GM19452 (cell line): ENCODE results near the gene NDUFAF8.
"Not testable (repeated sequence)": the region's sequence is repeated elsewhere in the genome, so short reads cannot be mapped to it uniquely, and the experiment has no call there.

Source experiments
- ATAC-seq: cut with Tn5 transposase; IDR thresholded peaks from one replicate; pipeline ENCODE4 v1.9.1; 2021; ENCODE audit not compliant: unreplicated experiment

NDUFAF8 gene

GRCh38 chr17:81222906-81223761 is 16.0 kb upstream of the NDUFAF8 start, which contains the start of gene CEP131:
CEP131 (minus strand) TSS chr17:81222965; CDS start chr17:81220056, 2,909 bp downstream.
- peak; percentile 92 for ATAC-seq

GRCh38 chr17:81223762-81224130 is 15.4 kb upstream of the NDUFAF8 start:
- ATAC-seq, result no peak

GRCh38 chr17:81227630-81228029 is 11.5 kb upstream of the NDUFAF8 start:
- not testable (repeated sequence) for ATAC-seq

DNA sequence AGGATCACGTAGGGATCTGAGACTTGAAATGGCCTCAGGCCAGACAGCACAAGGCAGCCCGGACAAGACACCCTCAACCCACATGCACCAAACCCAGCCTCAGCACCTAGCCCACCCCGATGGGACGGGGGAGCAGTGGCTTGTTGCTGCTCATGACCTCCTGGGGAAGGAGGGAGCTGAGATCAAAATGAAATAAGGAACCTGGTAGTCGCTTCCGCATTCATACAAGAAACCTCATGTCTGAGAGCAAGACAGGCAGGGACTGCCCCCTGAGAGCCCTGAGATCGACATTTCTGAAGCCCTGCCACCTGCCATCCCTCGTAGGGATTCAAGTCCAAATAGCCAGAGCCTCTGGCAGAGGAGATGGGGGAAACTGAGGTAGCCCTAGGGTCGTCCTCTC is 10.7 kb upstream of the NDUFAF8 start:
- ATAC-seq, result no peak

GRCh38 chr17:81228834-81229665 is 10.1 kb upstream of the NDUFAF8 start:
- ATAC-seq, result no peak

GRCh38 chr17:81229666-81229920 is 9.5 kb upstream of the NDUFAF8 start:
- no peak for ATAC-seq

DNA sequence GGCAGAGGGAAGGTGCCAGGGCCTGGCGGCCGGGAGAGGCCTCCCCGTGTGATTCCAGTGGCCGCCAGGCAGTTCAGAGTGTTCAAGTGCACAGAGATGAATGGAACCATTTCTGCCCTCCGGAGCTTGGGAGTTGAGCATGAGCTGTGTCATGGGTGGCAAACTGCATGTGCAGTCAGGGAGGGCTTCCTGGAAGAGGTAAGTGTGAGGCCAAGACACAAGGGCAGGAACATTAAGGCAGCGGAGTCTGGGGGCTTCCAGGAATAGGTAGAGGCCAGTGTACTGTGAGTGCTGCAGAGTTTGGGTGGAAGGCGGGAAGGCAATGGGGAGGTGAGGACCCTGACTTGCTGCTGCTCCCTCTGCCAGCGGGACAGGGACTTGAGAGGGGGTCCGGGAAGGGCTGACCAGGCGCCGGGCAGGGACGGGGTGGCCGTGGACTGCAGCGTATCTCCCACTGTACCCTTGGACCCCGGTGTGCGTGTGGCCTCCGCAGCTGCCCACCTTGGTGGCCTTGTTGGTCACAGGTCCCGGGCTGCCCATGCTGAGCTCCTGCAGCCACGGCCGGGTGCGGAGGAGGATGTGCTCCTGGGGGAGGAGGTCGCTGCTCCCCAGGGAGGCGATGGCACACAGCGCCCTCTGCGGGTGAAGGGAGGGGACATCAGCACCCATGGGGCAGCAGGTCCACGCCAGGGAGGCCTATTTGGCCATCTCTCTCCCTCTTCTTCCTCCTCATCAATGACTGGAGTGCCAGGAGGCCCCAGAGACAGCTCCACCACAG is 8.9 kb upstream of the NDUFAF8 start:
- ATAC-seq, result no peak

GRCh38 chr17:81231121-81231645 is 7.9 kb upstream of the NDUFAF8 start:
- no peak for ATAC-seq

DNA sequence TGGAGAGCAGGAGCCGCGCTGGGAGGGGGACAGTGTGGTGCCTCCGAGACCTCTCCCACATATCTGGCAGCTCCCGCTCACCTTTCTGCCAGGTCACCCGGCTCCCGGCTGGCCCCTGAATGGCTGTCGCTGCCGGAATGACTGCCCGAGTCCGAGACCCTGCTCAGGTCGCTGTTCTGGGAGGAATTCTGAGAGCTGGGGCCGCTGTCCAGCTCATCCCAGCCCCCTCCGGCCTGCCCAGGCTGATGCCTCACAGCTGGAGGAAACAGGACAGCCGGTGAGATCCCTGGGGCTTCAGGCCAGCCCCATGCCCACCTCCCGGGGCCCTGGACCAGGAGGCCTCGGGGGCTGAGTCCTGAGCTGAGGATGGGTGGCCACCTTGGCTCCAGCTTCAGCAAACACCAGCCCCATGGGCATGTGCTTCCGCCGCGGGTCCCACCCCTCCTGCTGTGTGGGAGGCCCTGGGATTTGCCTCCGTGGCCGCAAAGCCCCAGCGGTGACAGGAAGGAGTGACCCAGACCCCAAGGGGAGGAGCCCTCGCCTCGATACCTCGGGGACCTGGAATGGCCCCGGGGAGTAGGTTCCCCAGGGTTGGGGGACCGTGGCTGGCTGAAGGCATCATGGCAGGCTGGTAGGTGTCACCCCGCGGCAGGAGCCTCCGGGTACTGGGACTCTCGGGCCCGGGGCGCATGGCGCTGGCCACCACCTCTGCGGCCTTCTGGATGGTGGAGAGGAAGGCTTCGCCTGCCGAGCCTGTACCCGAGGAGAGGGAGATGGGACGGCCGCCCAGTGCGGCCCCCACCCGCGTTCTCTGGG is 7.1 kb upstream of the NDUFAF8 start:
- no peak for ATAC-seq

GRCh38 chr17:81232616-81233241 is 6.4 kb upstream of the NDUFAF8 start:
- ATAC-seq, result no peak

- ATAC-seq, result no peak
Observed at GRCh38 chr17:81233316-81233715, 5.8 kb upstream of the NDUFAF8 start.

- ATAC-seq, result no peak
Observed at GRCh38 chr17:81233811-81234505, 5.2 kb upstream of the NDUFAF8 start.

DNA sequence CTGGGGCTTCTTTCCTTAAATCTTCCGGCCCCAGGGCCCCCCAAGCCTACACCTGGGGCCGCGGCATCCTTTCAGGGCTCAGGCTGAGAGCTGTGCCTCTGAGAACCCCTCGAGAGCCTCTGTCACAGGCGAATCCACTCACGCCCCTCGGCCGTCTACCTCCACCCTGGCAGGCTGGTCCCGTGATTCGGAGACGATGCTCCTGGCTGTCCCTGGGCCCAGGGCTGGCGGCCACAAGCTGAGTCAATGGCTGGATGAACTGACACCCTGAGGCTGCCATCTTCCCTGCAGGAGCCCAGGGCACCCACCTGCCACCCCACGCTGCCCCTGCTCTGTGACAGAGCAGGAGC is 4.6 kb upstream of the NDUFAF8 start:
- ATAC-seq, result no peak

DNA sequence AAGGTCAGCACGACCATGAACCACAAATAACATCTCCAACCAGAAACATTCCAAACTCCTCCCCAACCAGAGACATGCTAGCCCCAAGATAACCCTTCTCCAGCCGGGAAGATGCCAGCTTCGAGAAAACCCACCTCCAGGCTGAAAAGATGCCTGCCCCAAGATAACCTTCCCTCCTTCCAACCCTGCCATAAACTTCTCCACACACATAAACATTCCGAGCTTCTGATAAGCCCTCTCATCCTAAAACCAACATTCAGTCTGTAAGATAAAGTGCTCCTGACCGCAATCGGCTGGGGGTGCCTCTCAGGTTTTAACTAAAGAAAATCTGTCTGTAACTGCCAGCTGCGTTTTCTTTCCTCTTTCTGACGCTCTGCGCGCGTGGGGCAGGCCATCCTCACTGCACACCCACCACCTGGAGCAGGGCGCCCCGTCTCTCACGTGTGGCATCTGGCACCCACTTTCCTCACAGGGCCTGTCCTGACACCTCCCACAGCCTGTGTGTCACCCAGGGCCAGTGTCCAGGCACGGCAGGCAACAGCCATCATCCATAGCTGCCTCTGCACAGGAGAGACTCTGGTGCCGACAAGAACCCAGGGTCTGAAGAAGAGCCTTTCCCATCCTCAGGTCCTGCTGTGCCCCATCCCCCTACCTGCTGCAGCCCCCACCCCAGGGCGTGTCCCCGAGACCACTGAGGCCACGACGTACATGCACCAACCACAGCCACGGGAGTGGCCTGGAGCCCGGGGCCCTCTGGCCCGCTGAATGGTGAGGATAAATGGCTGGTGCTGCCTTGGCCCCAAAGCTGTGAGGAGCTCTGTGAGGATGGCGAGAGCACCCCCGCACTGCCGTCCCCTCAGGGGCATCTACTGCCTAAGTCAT is 3.9 kb upstream of the NDUFAF8 start:
- ATAC-seq, result no peak

DNA sequence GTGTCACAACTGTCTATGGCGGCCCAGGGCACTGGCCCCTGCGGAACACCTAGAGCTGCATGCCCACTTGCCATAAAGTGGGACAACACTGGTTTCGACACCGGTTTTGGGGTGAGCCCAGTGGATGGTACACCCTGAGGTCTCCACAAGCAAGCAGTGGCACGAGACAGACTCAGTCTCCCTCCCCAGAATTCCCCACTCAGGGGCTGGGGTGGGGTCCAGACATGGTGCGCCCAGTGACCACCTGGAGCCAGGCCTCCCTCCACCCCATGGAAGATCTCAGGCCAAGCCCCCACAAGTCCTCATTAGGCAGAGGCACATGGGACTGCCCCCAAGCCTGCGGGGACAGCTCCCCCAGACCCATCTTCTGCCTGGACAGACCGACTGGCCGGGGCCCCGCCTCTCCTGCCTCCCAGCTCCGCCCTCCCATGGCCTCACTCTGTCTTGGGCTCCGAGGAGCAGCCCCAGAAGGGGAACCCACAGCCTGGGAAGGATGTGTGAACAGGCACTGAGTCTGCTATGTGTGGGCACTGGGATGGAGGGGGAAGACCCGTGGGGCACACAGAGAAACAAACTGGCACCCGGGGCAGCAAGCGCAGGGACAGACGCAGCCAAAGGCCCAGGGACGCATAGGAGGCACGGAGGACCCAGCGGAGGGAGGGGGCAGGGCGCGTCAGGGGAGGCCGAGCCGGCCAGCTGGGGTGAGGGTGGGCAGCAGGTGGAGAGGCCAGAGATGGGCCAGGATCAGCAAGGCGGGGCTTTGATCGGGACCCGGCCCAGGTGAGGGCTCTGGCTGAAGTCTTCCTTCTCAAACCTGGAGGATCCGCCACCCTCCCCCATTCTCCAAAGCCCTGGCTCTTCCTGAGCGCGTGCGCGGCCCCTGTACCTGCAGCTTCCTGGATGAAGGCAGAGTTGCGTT is 3.0 kb upstream of the NDUFAF8 start:
- no peak for ATAC-seq

GRCh38 chr17:81236784-81237183 is 2.3 kb upstream of the NDUFAF8 start:
- ATAC-seq, result no peak
